DND-41 (cell line): ENCODE results near the gene MEGF11.

Experiments
- CTCF ChIP-seq: IDR thresholded peaks from 2 replicates; pipeline ENCODE4 v1.5.1; 2012; ENCODE audit warnings: borderline replicate concordance, low read length, moderate library complexity, mild to moderate bottlenecking; ENCODE audit not compliant: poor library complexity, severe bottlenecking; ENCODE audit errors: extremely low read depth
- EZH2 ChIP-seq: IDR thresholded peaks from 3 replicates; pipeline ENCODE4 v1.6.1; 2012; ENCODE audit warnings: borderline replicate concordance, low read depth, mild to moderate bottlenecking, moderate library complexity, low read length, inconsistent platforms; ENCODE audit not compliant: severe bottlenecking

- no peak for TF ChIP-seq CTCF
- no peak for TF ChIP-seq EZH2
Measured at GRCh38 chr15:65857718-65858402, 395.7 kb downstream of the MEGF11 start.
